Astrocyte (in vitro differentiated cells and primary cell): ENCODE data around the gene TOP2B.

Source experiments
- CTCF ChIP-seq: IDR thresholded peaks from 2 replicates; pipeline ENCODE4 v1.5.1; 2011; ENCODE audit warnings: low read depth, mild to moderate bottlenecking, inconsistent platforms, low read length, moderate library complexity; ENCODE audit not compliant: insufficient read depth
- EZH2 ChIP-seq: IDR thresholded peaks from 2 replicates; pipeline ENCODE4 v1.6.1; 2012; ENCODE audit warnings: mild to moderate bottlenecking, low read length, inconsistent platforms; ENCODE audit not compliant: insufficient read depth

GRCh38 chr3:25558796-25559195 is 105.9 kb downstream of the TOP2B start:
- TF ChIP-seq CTCF (no peak), EZH2 (no peak)
